ENCODE results near the gene TRPC3. TPM values are rescaled to one million over a fixed set of nuclear protein-coding genes. Genes with fewer than 3 reads are reported as not detected.
A peak's percentile ranks its signal among the peaks of the same experiment; 100 is the strongest.

Gene TRPC3
- total and polyA plus RNA-seq, 5 donors from 2014 or later = 0.52 TPM; not detected in 4

GRCh38 chr4:121964958-121965357 lies 13.1 kb upstream of the TRPC3 start:
- H3K4me1 Mint-ChIP-seq = no peaks in the 10 kb centered on the region
- H3K27me3 ChIP-seq (ENCODE audit: control insufficient read depth, insufficient read depth, low read length) = peaks cover 9% of the 10 kb centered on the region

GRCh38 chr4:121960818-121961217 lies 9.0 kb upstream of the TRPC3 start:
- Histone ChIP-seq H3K27me3 (ENCODE audit: control insufficient read depth, insufficient read depth, low read length) (peaks cover 10% of the 10 kb centered on the region), H3K27ac (ENCODE audit: insufficient read depth, low read length, poor library complexity, severe bottlenecking) (no peak overlapping the region), H3K4me1 (ENCODE audit: control insufficient read depth, insufficient read depth, low read length, poor library complexity, severe bottlenecking) (no peaks in the 10 kb centered on the region), H3K9me3 (ENCODE audit: control insufficient read depth in 2 of 2, low read length in 2 of 2) (no peaks in the 10 kb centered on the region), H3K36me3 (ENCODE audit: control insufficient read depth, insufficient read depth, low read length) (no peaks in the 10 kb centered on the region), H3K4me3 (ENCODE audit: low read depth, low read length) (no peak overlapping the region)
- DNase-seq = no peak
- peaks cover 0 to 5% (median 1%) of the 10 kb centered on the region in 7 donors for H3K9me3 Mint-ChIP-seq
- no peaks in the 10 kb centered on the region for H3K36me3 Mint-ChIP-seq
- H3K27me3 Mint-ChIP-seq = peaks cover 42% of the 10 kb centered on the region
- H3K4me1 Mint-ChIP-seq = no peaks in the 10 kb centered on the region
- no peak overlapping the region for H3K27ac Mint-ChIP-seq
- no peak overlapping the region for H3K4me3 Mint-ChIP-seq
- ATAC-seq (ENCODE audit: low read depth in 2 of 2) = no peak

More at GRCh38 chr4:121964958-121965357, 13.1 kb upstream of the TRPC3 start:
- Histone ChIP-seq H3K9me3 (ENCODE audit: control insufficient read depth in 2 of 2, low read length in 2 of 2) (no peaks in the 10 kb centered on the region), H3K4me1 (ENCODE audit: control insufficient read depth, insufficient read depth, low read length, poor library complexity, severe bottlenecking) (no peaks in the 10 kb centered on the region), H3K4me3 (ENCODE audit: low read depth, low read length) (no peak overlapping the region), H3K27ac (ENCODE audit: insufficient read depth, low read length, poor library complexity, severe bottlenecking) (no peak overlapping the region), H3K36me3 (ENCODE audit: control insufficient read depth, insufficient read depth, low read length) (no peaks in the 10 kb centered on the region)
- no peak for DNase-seq
- H3K36me3 Mint-ChIP-seq = no peaks in the 10 kb centered on the region
- peaks cover 0 to 7% (median 1%) of the 10 kb centered on the region in 7 donors for H3K9me3 Mint-ChIP-seq
- peaks cover 28% of the 10 kb centered on the region for H3K27me3 Mint-ChIP-seq
- H3K27ac Mint-ChIP-seq = no peak overlapping the region
- ATAC-seq (ENCODE audit: low read depth in 2 of 2) = no peak
- no peak overlapping the region for H3K4me3 Mint-ChIP-seq

- H3K27me3 Mint-ChIP-seq = peaks cover 45% of the 10 kb centered on the region
- H3K4me1 Mint-ChIP-seq = no peaks in the 10 kb centered on the region
These were observed 6.9 kb upstream of the TRPC3 start for GRCh38 chr4:121958777-121959176.

DNA sequence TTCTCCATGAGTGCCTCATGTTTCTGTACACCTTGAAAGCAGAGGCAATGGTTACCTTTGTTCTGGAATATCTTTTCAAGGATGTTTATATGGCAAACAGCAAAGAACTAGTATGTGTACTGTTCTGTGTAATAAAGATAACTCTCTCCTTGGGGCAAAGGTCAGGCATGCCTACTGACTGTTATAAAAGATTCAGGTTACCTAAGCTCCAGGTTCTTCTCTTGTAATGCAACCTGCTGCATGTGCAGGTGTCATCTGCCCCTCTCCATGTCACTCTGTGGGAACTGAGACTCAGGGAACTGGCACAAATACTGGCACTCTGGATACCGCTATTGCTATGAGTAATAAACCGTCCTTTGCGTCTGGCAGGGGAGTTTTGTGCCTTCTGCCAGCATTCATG lies 5.4 kb upstream of the TRPC3 start:
- H3K27ac Mint-ChIP-seq = no peak overlapping the region
- H3K36me3 ChIP-seq (ENCODE audit: control insufficient read depth, insufficient read depth, low read length) = no peaks in the 10 kb centered on the region
- H3K4me1 ChIP-seq (ENCODE audit: control insufficient read depth, insufficient read depth, low read length, poor library complexity, severe bottlenecking) = no peaks in the 10 kb centered on the region
- no peak overlapping the region for H3K27ac ChIP-seq (ENCODE audit: insufficient read depth, low read length, poor library complexity, severe bottlenecking)
- no peak overlapping the region for H3K4me3 Mint-ChIP-seq
- H3K9me3 Mint-ChIP-seq = peaks cover 0 to 2% (median 0%) of the 10 kb centered on the region in 7 donors
- ATAC-seq (ENCODE audit: low read depth in 2 of 2) (no peak), DNase-seq (no peak)
- no peaks in the 10 kb centered on the region for H3K36me3 Mint-ChIP-seq
- H3K9me3 ChIP-seq (ENCODE audit: control insufficient read depth in 2 of 2, low read length in 2 of 2) = no peaks in the 10 kb centered on the region
- peaks cover 25% of the 10 kb centered on the region for H3K27me3 ChIP-seq (ENCODE audit: control insufficient read depth, insufficient read depth, low read length)
- H3K4me1 Mint-ChIP-seq = peaks cover 1 to 8% (median 3%) of the 10 kb centered on the region in 4 donors
- H3K27me3 Mint-ChIP-seq = peaks cover 57% of the 10 kb centered on the region
- H3K4me3 ChIP-seq (ENCODE audit: low read depth, low read length) = no peak overlapping the region

More at GRCh38 chr4:121958777-121959176, 6.9 kb upstream of the TRPC3 start:
- no peak overlapping the region for H3K4me3 Mint-ChIP-seq
- DNase-seq (no peak), ATAC-seq (ENCODE audit: low read depth in 2 of 2) (no peak)
- H3K4me3 ChIP-seq (ENCODE audit: low read depth, low read length) = no peak overlapping the region
- H3K9me3 ChIP-seq (ENCODE audit: control insufficient read depth in 2 of 2, low read length in 2 of 2) = no peaks in the 10 kb centered on the region
- peaks cover 15% of the 10 kb centered on the region for H3K27me3 ChIP-seq (ENCODE audit: control insufficient read depth, insufficient read depth, low read length)
- H3K27ac Mint-ChIP-seq = no peak overlapping the region
- no peak overlapping the region for H3K27ac ChIP-seq (ENCODE audit: insufficient read depth, low read length, poor library complexity, severe bottlenecking)
- peaks cover 0 to 2% (median 0%) of the 10 kb centered on the region in 7 donors for H3K9me3 Mint-ChIP-seq
- H3K36me3 ChIP-seq (ENCODE audit: control insufficient read depth, insufficient read depth, low read length) = no peaks in the 10 kb centered on the region
- no peaks in the 10 kb centered on the region for H3K36me3 Mint-ChIP-seq
- no peaks in the 10 kb centered on the region for H3K4me1 ChIP-seq (ENCODE audit: control insufficient read depth, insufficient read depth, low read length, poor library complexity, severe bottlenecking)

DNA sequence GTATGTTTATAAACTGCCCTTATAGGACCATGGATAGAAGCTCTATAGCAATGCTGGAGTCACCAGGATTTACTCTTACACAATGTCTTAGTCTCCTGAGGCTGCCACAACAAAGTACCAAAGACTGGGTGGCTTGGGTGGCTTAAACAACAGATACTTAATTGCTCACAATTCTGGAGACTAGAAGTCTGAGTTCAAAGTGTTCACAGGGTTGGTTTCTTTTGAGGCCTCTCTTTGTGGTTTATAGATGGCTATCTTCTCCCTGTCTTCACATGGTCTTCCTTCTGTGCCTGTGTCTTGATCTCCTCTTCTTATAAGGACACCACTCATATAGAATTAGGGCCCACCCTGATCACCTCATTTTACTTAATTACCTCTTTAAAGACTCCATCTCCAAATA lies 2.0 kb upstream of the TRPC3 start:
- H3K4me3 Mint-ChIP-seq = peak overlapping the region in 1 of 4 donors; percentile 52
- ATAC-seq (ENCODE audit: low read depth in 2 of 2) = no peak

GRCh38 chr4:121952290-121952689 lies 430 bp upstream of the TRPC3 start:
- peaks cover 68% of the 10 kb centered on the region for H3K27me3 Mint-ChIP-seq

More for the DNA sequence above, 2.0 kb upstream of the TRPC3 start:
- Histone ChIP-seq H3K27me3 (ENCODE audit: control insufficient read depth, insufficient read depth, low read length) (peaks cover 34% of the 10 kb centered on the region), H3K9me3 (ENCODE audit: control insufficient read depth in 2 of 2, low read length in 2 of 2) (no peaks in the 10 kb centered on the region), H3K4me1 (ENCODE audit: control insufficient read depth, insufficient read depth, low read length, poor library complexity, severe bottlenecking) (peaks cover 21% of the 10 kb centered on the region), H3K36me3 (ENCODE audit: control insufficient read depth, insufficient read depth, low read length) (no peaks in the 10 kb centered on the region), H3K27ac (ENCODE audit: insufficient read depth, low read length, poor library complexity, severe bottlenecking) (no peak overlapping the region), H3K4me3 (ENCODE audit: low read depth, low read length) (no peak overlapping the region)
- peak overlapping the region in 1 of 3 donors; percentile 23 for H3K27ac Mint-ChIP-seq
- DNase-seq = no peak
- H3K9me3 Mint-ChIP-seq = no peaks in the 10 kb centered on the region
- peaks cover 9 to 23% (median 16%) of the 10 kb centered on the region in 4 donors for H3K4me1 Mint-ChIP-seq
- H3K36me3 Mint-ChIP-seq = no peaks in the 10 kb centered on the region
- peaks cover 70% of the 10 kb centered on the region for H3K27me3 Mint-ChIP-seq

DNA sequence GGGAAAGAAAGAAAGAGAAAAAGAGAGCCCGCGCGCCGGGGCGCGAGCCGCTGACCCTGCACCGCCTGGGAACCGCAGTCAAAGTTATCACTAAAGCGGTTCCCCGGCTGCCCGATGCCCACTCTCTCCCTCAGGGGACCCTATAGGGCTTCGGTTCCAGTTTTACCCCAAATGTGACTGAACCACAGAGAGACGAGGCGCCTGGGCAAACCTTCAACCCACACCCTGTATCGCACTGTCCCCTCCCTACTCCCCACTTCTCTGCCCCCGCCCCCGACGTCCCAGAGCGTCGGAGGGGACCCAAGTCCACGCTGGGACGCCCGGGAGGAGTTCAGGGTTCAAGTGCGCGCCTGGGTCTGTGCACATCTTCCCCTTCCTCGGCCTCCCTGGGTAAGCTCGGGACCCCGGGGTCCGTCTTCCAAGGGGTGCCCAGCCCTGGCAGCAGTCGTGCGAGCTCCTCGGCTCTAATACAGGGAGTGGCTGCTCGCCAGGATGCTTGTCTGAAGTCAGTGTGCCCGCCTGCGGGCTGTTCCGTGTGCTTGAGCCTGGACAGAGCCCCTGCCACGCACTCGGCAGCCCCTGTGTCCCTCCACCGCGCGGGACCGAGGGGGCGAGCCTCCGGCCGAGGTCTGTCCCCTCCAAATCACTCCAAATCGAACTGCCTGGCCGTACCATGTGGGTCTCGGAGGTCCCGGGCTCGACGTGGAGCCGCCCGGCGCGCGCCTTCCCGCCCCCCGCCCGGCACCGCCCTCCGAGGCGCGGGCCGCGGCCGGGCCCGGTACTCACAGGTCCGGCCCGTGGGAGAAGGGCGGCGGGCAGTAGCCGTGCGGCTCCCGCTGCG lies 960 bp downstream of the TRPC3 start:
- H3K36me3 Mint-ChIP-seq = no peaks in the 10 kb centered on the region
- peak overlapping the region; percentile 81 to 96 (median 88) for H3K4me3 Mint-ChIP-seq
- H3K4me3 ChIP-seq (ENCODE audit: low read depth, low read length) = peak overlapping the region; percentile 76
- H3K27me3 ChIP-seq (ENCODE audit: control insufficient read depth, insufficient read depth, low read length) = peaks cover 36% of the 10 kb centered on the region
- peaks cover 21% of the 10 kb centered on the region for H3K4me1 ChIP-seq (ENCODE audit: control insufficient read depth, insufficient read depth, low read length, poor library complexity, severe bottlenecking)
- H3K9me3 Mint-ChIP-seq = no peaks in the 10 kb centered on the region
- ATAC-seq (ENCODE audit: low read depth in 2 of 2) (peak; percentile 25 to 39), DNase-seq (peak in 2 of 3 donors; percentile 11 to 24)
- no peak overlapping the region for H3K27ac Mint-ChIP-seq
- H3K4me1 Mint-ChIP-seq = peaks cover 9 to 23% (median 16%) of the 10 kb centered on the region in 4 donors
- no peaks in the 10 kb centered on the region for H3K9me3 ChIP-seq (ENCODE audit: control insufficient read depth in 2 of 2, low read length in 2 of 2)
- peaks cover 71% of the 10 kb centered on the region for H3K27me3 Mint-ChIP-seq
- H3K27ac ChIP-seq (ENCODE audit: insufficient read depth, low read length, poor library complexity, severe bottlenecking) = no peak overlapping the region
- H3K36me3 ChIP-seq (ENCODE audit: control insufficient read depth, insufficient read depth, low read length) = no peaks in the 10 kb centered on the region

More at GRCh38 chr4:121952290-121952689, 430 bp upstream of the TRPC3 start:
- Mint-ChIP-seq H3K9me3 (no peaks in the 10 kb centered on the region), H3K36me3 (no peaks in the 10 kb centered on the region), H3K4me3 (peak overlapping the region; percentile 73 to 81 (median 74)), H3K4me1 (peaks cover 9 to 23% (median 16%) of the 10 kb centered on the region in 4 donors), H3K27ac (no peak overlapping the region)
- Histone ChIP-seq H3K9me3 (ENCODE audit: control insufficient read depth in 2 of 2, low read length in 2 of 2) (no peaks in the 10 kb centered on the region), H3K36me3 (ENCODE audit: control insufficient read depth, insufficient read depth, low read length) (no peaks in the 10 kb centered on the region), H3K27ac (ENCODE audit: insufficient read depth, low read length, poor library complexity, severe bottlenecking) (no peak overlapping the region), H3K4me1 (ENCODE audit: control insufficient read depth, insufficient read depth, low read length, poor library complexity, severe bottlenecking) (peaks cover 21% of the 10 kb centered on the region), H3K27me3 (ENCODE audit: control insufficient read depth, insufficient read depth, low read length) (peaks cover 35% of the 10 kb centered on the region), H3K4me3 (ENCODE audit: low read depth, low read length) (peak overlapping the region; percentile 57)
- ATAC-seq (ENCODE audit: low read depth in 2 of 2) (no peak), DNase-seq (no peak)
